ENCODE results near the gene TNKS2.
A peak's percentile ranks its signal among the peaks of the same experiment; 100 is the strongest.
"Not testable (repeated sequence)": the region's sequence is repeated elsewhere in the genome, so short reads cannot be mapped to it uniquely, and the experiment has no call there.

Gene TNKS2

GRCh38 chr10:91893051-91893450 is 94.8 kb downstream of the TNKS2 start:
- no peak for DNase-seq (ENCODE audit: low read depth)
- no peak overlapping the region for H3K4me3 ChIP-seq (ENCODE audit: low read depth, low read length)
- no peak for TF ChIP-seq CTCF (conservative IDR thresholded peaks at IDR 0.05; ENCODE audit: low read depth, low read length)

- not testable (repeated sequence) for DNase-seq (ENCODE audit: low read depth); H3K4me3 ChIP-seq (ENCODE audit: low read depth, low read length)
Measured at GRCh38 chr10:91894261-91894685, 96.0 kb downstream of the TNKS2 start.

GRCh38 chr10:91896212-91896756 is 98.1 kb downstream of the TNKS2 start:
- no peak for DNase-seq (ENCODE audit: low read depth)
- no peak overlapping the region for H3K4me3 ChIP-seq (ENCODE audit: low read depth, low read length)
- TF ChIP-seq CTCF (conservative IDR thresholded peaks at IDR 0.05; ENCODE audit: low read depth, low read length), result no peak

- DNase-seq (ENCODE audit: low read depth), result no peak
- H3K4me3 ChIP-seq (ENCODE audit: low read depth, low read length), result no peak overlapping the region
- no peak for TF ChIP-seq CTCF (conservative IDR thresholded peaks at IDR 0.05; ENCODE audit: low read depth, low read length)
Measured at GRCh38 chr10:91897421-91897820, 99.2 kb downstream of the TNKS2 start.

DNA sequence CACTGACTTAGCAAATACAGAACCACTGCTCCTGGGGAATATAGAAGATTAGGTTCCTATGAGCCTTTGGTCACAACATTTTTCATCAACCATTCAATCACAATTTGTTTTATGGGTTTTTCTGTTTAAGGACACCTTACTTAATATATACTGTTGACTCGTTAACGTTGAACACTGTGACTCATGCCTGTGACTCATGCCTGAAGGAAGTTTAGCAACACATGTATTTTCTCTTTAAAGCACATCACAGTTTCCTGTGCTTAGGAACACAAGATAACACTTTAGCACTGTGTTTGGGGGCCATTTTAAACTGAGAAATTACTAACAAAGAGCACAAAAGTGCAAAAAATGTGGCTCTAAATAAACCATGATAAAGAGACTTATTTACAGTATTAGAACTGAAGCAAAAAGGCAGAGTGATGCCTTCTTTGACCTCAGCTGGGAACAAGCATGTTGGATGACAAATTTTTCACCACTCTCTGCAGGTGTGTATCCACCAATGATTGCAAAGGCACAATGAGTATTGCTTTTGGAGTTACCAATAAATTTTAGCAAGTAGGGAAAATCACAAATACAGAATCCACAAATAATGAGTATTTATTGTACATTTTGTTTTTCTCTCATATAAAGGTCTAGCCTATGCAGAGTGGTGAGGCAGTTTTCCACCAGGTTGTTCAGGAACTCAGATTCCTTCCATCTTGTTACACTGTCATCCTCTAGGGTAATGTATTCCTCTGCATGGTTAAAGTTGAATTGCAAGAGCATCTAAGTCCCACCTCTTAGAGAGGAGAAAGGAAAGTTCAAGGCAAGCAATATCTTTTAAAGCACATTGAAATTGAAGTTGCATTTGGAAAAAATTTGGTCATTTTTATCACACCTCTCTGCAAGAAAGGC is 103.8 kb downstream of the TNKS2 start:
- TF ChIP-seq CTCF (conservative IDR thresholded peaks at IDR 0.05; ENCODE audit: low read depth, low read length), result no peak
- no peak overlapping the region for H3K4me3 ChIP-seq (ENCODE audit: low read depth, low read length)
- DNase-seq (ENCODE audit: low read depth), result peak; percentile 96

GRCh38 chr10:91907033-91907594 is 108.9 kb downstream of the TNKS2 start:
- DNase-seq (ENCODE audit: low read depth), result no peak

More at GRCh38 chr10:91907033-91907594, 108.9 kb downstream of the TNKS2 start:
- TF ChIP-seq CTCF (conservative IDR thresholded peaks at IDR 0.05; ENCODE audit: low read depth, low read length), result no peak
- no peak overlapping the region for H3K4me3 ChIP-seq (ENCODE audit: low read depth, low read length)

Data from choroid plexus epithelial cell (primary cell).